NCI-H2029 treated with DMSO at 0.1 percent for 48 hours (cell line): ENCODE data around the gene MAK.
"Not testable (repeated sequence)": the region's sequence is repeated elsewhere in the genome, so short reads cannot be mapped to it uniquely, and the experiment has no call there.

ENCODE experiments used
- DNase-seq: peaks from one replicate; lab custom pipeline; 2025; lab: John Stamatoyannopoulos, UW

Gene MAK, protein sequence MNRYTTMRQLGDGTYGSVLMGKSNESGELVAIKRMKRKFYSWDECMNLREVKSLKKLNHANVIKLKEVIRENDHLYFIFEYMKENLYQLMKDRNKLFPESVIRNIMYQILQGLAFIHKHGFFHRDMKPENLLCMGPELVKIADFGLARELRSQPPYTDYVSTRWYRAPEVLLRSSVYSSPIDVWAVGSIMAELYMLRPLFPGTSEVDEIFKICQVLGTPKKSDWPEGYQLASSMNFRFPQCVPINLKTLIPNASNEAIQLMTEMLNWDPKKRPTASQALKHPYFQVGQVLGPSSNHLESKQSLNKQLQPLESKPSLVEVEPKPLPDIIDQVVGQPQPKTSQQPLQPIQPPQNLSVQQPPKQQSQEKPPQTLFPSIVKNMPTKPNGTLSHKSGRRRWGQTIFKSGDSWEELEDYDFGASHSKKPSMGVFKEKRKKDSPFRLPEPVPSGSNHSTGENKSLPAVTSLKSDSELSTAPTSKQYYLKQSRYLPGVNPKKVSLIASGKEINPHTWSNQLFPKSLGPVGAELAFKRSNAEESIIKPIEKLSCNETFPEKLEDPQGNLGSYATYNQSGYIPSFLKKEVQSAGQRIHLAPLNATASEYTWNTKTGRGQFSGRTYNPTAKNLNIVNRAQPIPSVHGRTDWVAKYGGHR

DNA sequence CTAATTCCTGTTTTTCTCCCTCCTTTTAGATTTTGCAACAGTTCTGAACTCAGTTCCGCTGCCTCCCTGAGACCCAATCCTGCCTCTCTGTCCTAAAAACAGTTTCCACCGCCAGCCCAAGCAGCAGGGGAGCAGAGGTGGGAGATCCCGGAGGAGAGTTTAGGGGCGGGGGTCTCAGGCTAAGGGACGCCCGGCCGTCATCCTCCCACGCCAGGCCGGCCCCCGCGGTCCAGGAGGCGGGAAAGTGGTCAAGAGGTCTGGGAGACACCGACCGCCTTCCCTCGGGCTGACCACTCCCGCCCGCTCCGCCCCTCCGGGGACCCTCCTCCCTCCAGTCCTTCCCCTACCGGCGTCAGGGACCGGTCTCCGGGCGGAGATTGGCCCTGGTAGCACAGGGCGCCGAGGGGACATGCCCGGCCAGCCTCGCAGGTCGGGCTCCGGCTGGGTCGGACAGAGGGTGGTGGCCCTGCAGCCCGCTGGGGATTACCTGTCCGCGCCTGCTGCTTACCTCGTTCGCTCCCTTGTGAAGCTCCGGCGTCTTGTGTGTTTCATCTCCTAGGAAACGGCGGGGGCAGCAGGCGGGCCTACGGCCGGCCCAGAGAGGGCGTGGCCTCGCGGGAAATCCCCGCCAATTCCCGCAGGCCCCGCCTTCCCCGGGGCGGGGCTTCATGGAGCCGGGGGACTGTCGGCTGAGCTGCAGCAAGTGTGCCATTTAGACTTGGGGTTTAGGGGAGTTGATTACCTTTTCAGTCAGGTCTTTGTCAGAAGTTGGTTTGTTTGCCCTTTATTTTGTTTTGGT is at the start of gene MAK:
Gene MAK, minus strand, starts transcription at position 545 of the 799 bp plus-strand sequence. CDS start 7,891 bp downstream, outside the sequence.
- peak; percentile 87 for DNase-seq

DNA sequence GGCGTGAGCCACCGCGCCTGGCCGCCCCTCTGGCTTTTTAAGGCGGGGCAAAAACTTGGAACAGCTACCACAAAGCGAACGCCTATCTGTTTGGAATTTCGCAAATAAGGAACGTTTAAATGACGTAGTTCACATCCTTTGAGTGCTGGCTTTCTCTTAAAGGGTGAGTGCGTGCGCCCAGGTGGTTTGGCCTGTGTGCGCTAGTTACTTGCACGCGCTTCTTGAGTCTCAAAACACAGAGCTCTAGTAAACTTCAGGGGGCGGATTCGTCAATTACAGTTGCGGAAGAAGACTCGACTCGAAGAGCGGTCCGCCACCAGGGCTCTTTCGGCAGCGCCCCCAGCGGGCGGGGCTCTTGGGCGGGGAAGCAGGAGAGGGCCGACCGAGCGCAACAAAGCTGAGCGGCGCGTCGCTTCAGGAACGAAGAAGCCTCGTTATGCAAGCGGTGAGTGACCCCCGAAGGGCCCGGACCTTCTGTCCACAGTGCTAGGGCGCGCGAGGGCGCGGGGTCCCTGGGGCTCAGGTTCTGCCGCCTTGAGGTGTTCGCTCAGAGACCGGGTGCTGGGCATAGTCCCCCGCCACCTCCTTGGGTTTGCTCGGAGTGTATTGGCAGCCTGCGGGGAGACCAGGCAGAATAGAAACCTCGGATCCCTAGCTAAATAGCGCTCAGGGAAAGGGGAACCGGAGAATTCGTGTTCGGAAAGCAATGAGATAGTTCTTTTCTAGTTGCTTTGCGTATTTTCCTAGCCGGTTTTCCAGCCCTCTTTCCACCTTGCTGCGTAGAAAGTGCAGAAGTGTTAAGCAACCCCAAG is 48.6 kb upstream of the MAK start, which contains the start of gene SYCP2L:
Gene SYCP2L, plus strand, starts transcription at position 362 of the 812 bp plus-strand sequence. Its CDS starts 75 bp downstream, at position 437.
- no peak for DNase-seq

DNA sequence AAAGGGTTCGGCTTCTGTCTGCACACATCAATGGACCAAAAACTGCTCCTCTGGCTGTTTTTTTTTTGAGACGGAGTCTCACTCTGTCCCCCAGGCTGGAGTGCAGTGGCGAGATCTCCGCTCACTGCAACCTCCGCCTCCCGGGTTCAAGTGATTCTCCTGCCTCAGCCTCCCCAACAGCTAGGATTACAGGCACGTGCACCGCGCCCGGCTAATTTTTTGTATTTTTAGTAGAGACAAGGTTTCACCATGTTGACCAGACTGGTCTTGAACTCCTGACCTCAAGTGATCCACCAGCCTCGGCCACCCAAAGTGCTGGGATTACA is 48.0 kb upstream of the MAK start:
- DNase-seq = not testable (repeated sequence)

DNA sequence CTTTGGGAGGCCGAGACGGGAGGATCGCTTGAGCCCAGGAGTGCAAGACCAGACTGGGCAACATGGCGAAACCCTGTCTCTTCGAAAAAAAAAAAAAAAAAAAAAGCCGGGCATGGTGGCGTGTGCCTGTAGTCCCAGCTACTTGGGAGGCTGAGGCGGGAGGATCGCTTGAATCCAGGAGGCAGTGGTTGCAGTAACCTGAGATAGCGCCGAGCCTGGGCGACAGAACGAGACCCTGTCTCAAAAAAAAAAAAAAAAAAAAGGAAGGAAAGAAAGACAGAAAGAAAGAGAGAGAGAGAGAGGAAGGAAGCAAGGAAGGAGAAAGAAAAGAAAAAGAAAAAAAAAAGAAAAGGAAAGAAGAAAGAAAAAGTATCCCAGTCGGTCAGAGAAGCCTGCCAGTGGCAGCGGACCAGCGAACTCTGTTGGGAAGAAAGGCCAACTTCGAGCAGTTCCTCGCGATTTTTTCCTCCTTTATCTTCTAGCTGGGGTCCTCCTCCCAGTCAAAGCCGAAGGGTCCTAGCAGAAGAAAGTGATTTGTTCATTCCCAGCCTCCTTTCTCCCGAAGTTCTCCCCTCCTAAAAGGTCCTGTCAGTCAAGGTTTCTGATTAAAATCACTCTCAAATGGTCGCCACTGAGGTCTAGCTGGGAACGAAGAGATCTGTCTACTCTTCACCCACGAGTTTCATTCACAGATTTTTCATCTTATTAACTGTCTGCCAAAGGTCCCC is 46.1 kb upstream of the MAK start:
- no peak for DNase-seq

DNA sequence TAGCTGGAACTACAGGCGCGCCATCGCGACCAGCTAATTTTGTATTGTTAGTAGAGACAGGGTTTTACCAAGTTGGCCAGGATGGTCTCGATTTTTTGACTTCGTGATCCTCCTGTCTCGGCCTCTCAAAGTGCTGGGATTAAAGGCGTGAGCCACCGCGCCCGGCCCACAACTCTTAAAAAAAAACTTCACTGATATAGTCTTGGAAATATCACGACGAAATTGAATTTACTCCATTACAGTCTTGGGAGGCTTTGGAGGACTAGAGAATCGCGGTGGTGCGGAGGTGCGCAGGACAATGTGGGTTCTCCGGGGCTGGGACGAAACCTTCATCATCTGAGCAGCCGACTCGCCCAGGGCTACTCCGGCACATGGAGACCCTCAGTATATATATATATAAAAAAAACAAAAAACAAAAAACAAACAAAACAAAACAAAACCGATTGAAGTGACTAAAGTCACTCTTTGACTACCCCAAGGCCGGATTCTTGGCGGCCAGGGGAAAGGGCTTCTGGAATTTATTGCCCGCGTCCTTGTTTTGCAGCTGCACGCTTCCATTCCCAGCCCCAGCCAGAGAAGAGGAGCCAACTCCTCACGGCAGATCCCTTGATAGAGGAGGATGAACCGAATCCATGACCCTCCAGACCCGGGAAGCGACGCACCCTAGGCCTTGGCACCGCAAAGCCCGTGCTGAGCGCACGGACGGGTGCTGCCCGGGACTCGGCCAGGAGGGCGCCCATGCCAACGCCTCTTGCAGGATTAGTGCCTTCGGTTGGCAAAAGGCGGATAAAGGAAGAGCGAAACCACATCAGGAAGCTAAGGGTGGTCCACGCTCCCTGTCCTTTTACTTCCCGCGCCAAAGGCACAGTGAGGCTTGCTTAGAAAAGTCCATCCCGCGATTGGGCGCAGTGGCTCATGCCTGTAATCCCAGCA is 45.2 kb upstream of the MAK start:
- DNase-seq = no peak

DNA sequence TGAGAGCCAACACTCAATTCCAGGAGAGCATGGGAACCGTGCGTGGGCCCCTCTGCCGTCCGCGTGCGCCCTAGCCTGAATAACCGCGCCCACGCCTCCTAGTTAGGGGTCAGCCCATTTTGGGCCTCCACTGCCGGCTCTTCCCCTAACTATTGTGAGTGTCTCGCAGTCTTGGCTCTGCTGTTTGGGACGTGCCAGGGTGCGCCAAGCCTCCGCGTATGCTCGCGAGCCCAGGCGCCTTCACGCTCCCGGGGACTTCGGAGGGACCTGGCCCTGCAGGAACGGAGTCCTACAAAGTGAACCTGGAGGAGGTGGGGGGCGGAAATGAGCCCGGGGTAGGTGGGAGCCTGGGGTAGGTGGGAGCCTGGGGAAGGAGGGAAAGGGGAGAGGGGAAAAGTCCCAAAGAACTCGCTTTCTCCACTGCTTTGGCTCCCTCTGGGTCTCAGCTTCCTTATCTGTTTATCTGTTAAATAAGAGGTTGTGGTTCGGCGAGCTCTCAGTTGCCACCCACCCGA is 44.4 kb upstream of the MAK start:
- no peak for DNase-seq

DNA sequence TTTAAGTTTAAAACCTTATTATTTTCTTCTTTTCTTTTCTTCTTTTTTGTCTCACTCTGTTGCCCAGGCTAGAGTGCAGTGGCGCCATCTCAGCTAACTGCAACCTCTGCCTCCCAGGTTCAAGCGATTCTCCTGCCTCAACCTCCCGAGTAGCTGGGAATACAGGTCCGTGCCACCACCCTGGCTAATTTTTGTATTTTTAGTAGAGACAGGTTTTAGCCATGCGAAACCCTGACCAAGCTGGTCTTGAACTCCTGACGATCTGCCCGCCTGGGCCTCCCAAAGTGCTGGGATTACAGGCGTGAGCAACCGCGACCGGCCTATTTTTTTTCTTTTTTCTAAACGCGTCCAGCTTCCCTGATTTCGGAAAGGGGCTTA is 43.9 kb upstream of the MAK start:
- DNase-seq = not testable (repeated sequence)

DNA sequence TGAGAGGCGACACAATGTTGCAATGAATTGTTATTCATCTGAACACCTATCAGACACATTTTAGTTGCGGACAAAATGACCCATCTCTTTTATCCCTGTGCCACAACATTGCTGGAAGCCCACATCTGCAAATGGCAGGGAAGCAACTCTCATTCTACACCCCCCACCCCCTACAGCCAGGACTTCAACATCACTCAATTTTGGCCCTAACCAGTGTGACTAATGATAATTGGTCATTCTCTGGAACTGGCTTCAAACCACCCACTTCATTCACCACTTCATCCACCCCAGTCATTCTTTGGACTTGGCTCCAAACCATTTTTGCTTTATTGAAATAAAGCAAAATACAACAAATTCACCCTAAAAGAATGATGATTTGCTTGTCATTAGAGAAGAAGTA is 42.0 kb upstream of the MAK start:
- no peak for DNase-seq

DNA sequence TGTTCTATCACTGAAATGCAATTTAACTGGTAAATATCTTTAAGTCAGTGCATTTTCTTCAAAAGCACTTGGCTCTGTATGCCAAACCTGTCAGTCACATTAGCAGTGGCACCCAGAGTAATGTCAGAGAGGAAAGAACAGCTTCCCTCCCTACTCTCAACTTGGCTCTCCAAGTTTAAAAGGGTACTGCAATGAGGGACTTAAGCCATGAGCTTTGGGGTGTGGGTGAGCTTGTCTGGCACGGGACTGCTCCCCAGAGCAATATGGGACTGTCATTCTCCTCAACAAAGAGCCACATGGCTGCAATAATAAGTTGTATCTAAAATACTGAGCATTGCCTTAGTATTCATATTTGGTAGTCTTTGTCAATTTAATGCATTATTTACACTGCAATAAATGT is 39.5 kb upstream of the MAK start:
- no peak for DNase-seq

DNA sequence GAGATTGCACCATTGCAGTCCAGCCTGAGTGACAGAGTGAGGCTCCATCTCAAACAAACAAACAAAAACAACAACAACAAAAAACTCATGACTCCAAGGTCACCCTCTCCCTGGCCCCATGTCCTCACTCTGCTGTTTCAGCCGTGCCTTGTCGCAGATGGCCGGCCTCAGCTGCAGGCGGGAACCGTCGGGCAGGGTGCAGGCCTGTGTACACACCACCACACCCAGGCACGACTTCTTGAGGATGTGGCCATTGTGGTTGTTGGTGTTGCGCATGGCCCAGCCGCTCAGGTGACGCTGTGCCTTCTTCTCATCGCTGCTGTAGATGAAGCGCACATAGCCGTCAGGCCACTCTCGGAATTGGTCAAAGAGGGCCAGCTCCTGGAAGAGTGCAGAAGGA is 38.7 kb upstream of the MAK start:
- DNase-seq = no peak

DNA sequence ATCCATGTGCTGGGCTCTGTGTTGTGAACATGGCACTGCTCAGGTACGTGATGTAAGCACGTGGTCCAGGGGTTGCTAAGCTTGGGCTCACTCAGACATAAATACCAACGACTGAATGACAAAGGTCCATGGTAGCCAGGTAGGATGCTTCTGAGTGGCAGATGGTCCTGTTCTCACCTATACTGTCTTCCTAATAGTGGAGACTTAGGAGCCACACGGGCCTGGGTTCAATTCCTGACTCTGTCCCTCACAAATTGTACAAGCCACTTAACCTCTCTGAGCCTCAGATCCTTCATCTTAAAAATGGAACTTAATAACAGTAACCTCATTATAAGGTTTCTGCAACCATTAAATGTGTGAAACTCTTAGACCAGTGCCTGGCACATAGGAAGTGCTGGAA is 36.7 kb upstream of the MAK start:
- DNase-seq = no peak

DNA sequence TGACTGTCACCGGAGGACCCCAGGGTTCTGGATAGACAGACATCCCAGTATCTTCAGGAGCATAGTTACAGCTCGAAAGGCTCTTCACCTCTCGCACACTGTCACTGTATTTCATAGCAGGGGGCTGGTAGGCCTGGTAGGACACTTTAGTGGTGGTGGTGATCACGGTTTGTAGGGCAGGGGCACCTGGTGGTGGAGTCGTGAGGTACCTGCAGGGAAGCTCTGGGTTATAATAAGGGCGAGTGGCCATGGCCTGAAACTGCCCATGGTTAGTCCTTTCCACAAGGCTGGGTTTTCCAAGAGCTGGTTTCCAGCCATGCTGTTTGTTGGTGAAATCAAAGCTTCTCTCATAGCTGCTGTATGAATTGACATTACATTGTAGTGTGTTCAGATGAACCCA is 35.9 kb upstream of the MAK start:
- no peak for DNase-seq

DNA sequence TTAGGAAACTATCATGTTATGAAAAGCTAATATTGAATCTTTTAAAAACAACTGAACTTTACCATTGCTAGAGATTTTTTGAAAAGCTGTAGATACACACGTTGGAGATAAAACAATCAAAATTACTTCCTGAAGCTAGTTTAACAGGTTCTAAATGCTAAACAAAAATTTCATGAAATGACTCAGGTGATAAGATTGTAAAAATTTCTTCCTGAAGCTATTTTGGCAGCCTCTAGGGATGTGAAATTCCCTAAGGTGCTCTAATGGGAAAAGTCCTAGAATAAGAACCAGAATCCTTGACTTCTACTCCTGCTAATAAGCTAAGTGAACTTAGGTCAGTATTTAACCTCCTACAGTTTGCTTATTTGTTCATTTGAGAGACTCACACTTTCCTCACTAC is 35.0 kb upstream of the MAK start:
- DNase-seq = no peak

DNA sequence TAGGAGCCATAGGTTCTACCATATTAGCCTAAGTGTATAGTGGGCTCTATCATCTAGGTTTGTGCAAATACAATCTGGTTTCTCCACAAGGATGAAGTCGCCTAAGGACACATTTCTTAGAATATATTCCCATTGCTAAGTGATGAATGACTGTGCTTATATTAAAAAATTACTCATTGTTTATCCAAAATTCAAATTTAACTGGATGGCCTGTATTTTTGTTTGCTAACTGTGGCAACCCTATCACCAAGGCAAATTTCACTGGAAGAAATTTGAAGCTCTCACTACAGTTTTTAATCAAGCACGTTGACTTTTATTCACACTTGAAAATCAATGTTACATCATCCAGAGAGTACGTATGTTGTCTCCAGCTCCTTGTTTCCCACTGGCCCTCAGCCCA is 29.6 kb upstream of the MAK start:
- DNase-seq = no peak

DNA sequence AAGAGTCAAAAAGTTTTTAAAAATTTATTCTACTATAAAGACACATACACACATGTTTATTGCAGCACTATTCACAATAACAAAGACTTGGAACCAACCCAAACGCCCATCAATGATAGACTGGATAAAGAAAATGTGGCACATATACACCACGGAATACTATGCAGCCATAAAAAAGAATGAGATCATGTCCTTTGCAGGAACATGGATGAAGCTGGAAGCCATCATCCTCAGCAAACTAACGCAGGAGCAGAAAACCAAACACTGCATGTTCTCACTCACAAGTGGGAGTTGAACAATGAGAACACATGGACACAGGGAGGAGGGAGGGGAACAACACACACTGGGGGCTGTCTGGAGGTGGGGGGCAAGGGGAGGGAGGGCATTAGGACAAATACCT is 28.4 kb upstream of the MAK start:
- DNase-seq = not testable (repeated sequence)

DNA sequence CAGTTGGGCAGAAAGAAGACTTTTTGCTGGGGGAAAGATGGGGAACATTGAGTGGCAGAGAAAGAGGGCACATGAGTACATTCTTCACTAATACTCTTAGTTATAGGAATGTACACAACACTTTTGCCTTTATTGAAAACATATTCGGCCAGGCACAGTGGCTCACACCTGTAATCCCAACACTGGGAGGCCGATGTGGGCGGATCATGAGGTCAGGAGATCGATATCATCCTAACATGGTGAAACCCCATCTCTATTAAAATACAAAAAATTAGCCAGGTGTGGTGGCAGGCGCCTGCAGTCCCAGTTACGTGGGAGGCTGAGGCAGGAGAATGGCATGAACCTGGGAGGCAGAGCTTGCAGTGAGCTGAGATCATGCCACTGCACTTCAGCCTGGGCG is 24.7 kb upstream of the MAK start:
- not testable (repeated sequence) for DNase-seq

DNA sequence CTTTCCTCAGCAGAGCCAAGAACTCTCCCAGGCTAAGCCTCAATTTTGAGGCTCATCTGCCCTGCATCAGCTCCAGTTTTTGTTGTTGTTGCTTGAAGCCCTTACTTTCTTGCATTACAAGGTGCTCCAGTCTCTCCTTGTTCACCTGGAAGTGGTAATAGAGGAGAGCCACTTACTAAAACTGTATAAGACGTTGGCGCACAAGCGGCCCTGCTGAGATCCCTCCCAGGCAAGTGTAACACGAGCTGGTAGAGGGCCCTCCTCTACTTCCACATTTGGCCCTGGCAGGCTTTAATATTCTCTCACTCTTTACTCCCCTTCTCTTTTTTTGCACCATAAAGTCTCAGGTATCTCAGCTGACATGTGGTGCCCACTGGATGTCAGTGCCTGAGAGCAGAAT is 24.0 kb upstream of the MAK start:
- DNase-seq = no peak

DNA sequence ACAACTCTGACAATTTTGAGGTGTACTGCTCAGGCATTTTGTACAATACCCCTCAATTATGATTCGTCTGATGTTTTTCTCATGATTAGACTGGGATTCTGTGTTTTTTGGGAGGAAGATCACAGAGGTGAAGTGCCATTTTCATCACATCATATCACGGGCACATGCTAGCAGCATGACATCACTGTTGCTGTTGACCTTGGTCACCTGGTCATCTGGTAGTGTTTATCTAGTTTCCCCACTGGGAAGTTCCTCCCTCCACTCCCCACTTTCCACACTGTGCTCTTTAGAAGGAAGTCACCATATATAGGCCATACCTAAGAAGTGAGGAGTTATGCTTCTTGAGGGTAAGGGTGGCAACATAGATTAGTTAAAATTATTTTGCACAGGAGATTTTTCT is 22.7 kb upstream of the MAK start:
- no peak for DNase-seq

DNA sequence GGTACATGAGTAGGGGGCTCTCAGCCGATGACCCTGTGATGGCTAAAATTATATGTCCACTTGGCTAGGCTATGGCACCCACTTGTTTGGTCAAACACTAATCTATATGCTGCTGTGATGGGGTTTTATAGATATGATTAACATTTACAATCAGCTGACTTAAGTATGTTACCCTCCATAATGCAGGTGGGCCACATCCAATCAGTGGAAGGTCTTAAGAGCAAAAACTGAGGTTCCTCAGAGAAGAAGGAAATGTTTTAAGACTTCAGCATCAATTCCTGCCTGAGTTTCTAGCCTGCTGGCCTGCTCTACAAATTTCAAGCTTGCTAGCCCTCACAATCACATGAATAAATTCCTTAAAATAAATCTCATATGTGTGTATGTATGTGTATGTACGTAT is 18.9 kb upstream of the MAK start:
- DNase-seq = no peak
